Duodenal mucosa (tissue), 2 donors: ENCODE measurements around the gene KRT72.

Experiments used
- H3K27ac ChIP-seq: one replicate; pipeline ENCODE4 v1.7.0; 2013; ENCODE audit warnings: low read depth, low read length
- H3K27me3 ChIP-seq, 2 donors: one replicate each; pipeline ENCODE4 v1.7.0; 2013; ENCODE audit warnings: low read length in 2 of 2, control low read depth in 1 of 2; ENCODE audit not compliant: insufficient read depth in 2 of 2, control insufficient read depth in 1 of 2
- H3K36me3 ChIP-seq, 2 donors: one replicate each; pipeline ENCODE4 v1.7.0; 2013; ENCODE audit warnings: low read length in 2 of 2, control low read depth in 1 of 2; ENCODE audit not compliant: insufficient read depth in 2 of 2, control insufficient read depth in 1 of 2
- H3K4me1 ChIP-seq, 2 donors: one replicate each; pipeline ENCODE4 v1.7.0; 2013; ENCODE audit warnings: low read length in 2 of 2, control low read depth in 1 of 2; ENCODE audit not compliant: insufficient read depth in 2 of 2, control insufficient read depth in 1 of 2
- H3K4me3 ChIP-seq, 2 donors: one replicate each; pipeline ENCODE4 v1.7.0; 2013; ENCODE audit warnings: low read length in 2 of 2, low read depth in 1 of 2
- H3K9ac ChIP-seq, 2 donors: one replicate each; pipeline ENCODE4 v1.7.0; 2013; ENCODE audit warnings: low read length in 2 of 2, low read depth in 1 of 2
- H3K9me3 ChIP-seq, 2 donors: one replicate each; pipeline ENCODE4 v1.7.0; 2013; ENCODE audit warnings: low read length in 2 of 2, control low read depth in 1 of 2; ENCODE audit not compliant: control insufficient read depth in 1 of 2

Gene KRT72

DNA sequence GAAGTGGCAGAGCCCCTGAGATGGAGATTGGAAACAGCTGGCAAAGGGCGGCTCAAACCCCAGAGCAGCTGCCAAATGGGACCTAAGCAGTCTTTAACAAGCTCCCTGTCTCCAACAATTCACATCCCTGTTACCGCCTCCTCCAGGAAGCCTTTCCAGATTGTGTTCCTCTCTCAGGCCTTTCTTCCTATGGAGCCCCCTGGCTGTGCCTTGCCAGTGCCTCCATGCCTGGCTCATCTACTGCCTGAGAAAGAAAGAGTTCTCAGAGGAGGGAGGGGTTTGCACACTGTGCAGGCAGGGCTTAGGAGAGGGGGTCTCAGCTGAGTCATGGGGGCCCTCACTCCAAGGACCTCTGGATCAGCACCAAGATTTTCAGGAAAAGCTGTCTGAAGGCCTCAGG, 18.8 kb downstream of the KRT72 start:
- H3K4me3 ChIP-seq, result no peak overlapping the region
- H3K9me3 ChIP-seq, result no peaks in the 10 kb centered on the region
- no peak overlapping the region for H3K27ac ChIP-seq
- no peak overlapping the region for H3K9ac ChIP-seq
- H3K36me3 ChIP-seq, result no peaks in the 10 kb centered on the region
- H3K27me3 ChIP-seq, result peaks cover 0 to 3% of the 10 kb centered on the region in 2 donors
- peaks cover 3 to 10% of the 10 kb centered on the region in 2 donors for H3K4me1 ChIP-seq

DNA sequence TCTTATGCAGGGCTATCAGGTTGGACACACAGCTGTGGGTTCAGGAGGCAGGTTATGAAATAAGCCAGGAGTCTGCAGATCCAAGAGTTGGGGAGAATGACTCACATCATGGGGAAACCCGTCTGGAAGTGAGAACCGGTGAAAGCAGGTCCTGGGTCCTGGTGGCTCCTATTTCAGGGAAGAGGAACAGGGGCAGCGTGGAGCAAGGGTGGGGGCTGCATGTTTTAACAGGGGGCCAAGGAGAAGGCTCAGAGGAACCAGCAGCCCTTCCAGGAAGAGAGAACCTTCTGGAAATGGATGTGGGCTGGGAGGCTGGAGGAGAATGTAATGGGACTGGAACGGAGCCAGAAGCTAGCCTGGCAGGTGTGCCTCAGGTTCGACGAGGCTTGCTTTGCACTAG, 19.8 kb downstream of the KRT72 start:
- no peak overlapping the region for H3K4me3 ChIP-seq
- H3K36me3 ChIP-seq, result no peaks in the 10 kb centered on the region
- H3K9ac ChIP-seq, result no peak overlapping the region
- H3K9me3 ChIP-seq, result no peaks in the 10 kb centered on the region
- H3K4me1 ChIP-seq, result peaks cover 6 to 10% of the 10 kb centered on the region in 2 donors
- peaks cover 0 to 3% of the 10 kb centered on the region in 2 donors for H3K27me3 ChIP-seq
- no peak overlapping the region for H3K27ac ChIP-seq

DNA sequence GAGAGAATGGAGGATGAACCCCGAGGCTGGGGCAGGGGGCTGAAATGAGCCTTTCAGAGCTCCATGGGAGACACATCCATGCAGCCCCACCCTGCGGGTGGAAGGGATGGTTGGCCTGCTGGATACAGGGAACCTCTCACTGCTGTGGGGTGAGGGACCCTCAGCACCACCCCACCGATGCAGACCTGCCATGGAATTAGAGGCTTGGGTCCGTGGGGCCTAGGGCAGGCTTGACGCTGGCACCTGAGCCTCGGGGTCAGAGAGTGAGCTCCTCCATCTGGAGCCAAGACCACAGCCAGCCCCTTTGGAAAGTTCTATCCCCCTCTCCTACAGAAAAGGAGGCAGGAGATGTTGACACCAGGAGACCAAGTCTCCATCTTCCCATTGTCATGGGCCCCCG, 20.2 kb downstream of the KRT72 start:
- Histone ChIP-seq H3K4me1 (peaks cover 6 to 10% of the 10 kb centered on the region in 2 donors), H3K27ac (no peak overlapping the region), H3K4me3 (no peak overlapping the region), H3K9me3 (no peaks in the 10 kb centered on the region), H3K9ac (no peak overlapping the region), H3K27me3 (peaks cover 0 to 3% of the 10 kb centered on the region in 2 donors), H3K36me3 (no peaks in the 10 kb centered on the region)

DNA sequence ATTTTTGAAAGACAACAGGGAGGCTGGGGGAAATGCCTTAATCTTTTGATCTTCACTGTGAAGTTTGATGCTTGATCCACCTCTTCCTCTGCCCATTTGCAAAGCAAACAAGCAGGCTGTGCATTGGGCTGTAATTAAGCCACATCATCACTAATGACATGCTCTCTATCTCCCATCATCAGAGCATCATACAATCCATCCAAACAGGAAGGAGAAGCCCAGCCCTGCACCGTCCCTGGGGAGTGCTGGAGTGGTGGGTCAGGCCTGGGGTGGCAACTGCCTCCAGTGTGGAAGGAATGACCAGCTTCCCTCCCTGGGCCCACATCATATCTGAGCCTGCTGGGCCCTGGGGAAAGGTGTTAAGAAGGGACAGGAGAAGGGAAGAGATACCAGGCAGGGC, 20.8 kb downstream of the KRT72 start:
- Histone ChIP-seq H3K36me3 (no peaks in the 10 kb centered on the region), H3K4me1 (peaks cover 6 to 10% of the 10 kb centered on the region in 2 donors), H3K27me3 (peaks cover 0 to 3% of the 10 kb centered on the region in 2 donors), H3K27ac (no peak overlapping the region), H3K4me3 (no peak overlapping the region), H3K9ac (no peak overlapping the region), H3K9me3 (no peaks in the 10 kb centered on the region)

DNA sequence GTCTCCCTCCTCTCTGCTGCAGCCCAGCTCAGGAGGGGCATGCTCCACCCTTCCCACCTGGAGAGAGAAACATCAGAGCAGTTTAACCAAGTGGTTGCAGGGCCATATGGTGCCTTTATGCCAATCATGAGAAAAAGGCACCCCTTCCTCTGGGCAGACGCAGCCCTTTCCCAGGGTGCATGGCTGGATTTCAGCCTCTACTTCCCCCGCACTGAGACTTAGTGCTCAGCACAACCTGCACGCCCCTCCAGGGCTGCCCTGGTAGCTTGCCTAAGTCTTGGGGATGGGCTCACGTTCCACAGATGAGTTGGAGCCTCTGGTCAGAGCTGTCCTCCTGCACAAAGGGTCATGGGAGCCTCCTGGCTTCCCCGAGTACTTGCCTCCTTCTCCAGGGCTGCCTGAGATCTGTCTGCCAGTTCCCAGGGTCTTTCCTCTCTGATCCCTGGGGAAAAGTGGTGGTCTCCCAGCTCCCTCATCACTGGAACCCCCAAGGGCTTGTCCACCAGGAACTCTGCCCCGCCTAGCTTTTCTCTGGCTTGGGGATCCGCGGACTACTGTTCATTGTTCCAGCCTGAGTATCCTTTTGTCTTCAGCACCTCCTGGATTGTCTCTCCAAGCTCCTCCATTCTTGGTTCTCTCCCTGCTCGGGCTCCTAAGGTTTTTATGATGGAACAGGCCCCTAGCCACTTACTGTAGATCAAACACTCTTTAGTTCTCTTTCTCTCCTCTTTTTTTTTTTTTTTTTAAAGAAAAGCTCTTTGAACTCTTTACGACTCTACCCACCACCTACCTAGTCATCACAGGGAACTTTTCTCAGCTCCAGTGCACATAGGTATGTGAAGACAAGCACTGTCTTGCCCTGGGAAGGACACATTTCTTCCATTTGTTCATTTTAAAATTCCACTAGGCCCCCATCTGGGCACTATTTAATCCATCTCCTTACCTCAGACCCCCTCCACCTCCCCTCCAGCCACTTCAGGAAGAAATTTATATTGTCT, 21.5 kb downstream of the KRT72 start:
- Histone ChIP-seq H3K36me3 (no peaks in the 10 kb centered on the region), H3K4me3 (no peak overlapping the region), H3K27me3 (peaks cover 0 to 3% of the 10 kb centered on the region in 2 donors), H3K9me3 (no peaks in the 10 kb centered on the region), H3K27ac (no peak overlapping the region), H3K4me1 (peaks cover 6 to 10% of the 10 kb centered on the region in 2 donors), H3K9ac (no peak overlapping the region)

DNA sequence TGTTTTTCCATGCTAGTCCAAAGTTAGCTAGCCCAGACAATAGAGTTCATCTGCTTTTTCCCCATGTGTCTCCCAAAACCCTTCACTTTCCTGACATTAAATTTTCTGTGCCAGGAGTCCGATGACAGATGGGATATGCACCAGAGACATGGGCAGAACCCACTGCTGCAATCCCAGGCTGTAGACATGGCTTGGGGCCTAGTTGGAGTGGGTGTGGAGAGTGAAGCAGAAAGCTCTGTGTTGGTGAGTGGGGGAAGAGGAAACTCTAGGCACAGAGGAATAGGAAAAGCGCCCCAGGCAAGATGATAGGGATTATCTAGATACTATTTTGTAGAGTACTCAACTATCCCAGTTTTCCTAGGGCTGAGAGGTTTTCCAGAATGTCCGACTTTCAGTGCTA, 22.8 kb downstream of the KRT72 start:
- no peak overlapping the region for H3K9ac ChIP-seq
- H3K4me3 ChIP-seq, result no peak overlapping the region
- H3K36me3 ChIP-seq, result no peaks in the 10 kb centered on the region
- H3K27ac ChIP-seq, result no peak overlapping the region
- H3K9me3 ChIP-seq, result no peaks in the 10 kb centered on the region
- H3K27me3 ChIP-seq, result peaks cover 0 to 3% of the 10 kb centered on the region in 2 donors
- H3K4me1 ChIP-seq, result peaks cover 6 to 9% of the 10 kb centered on the region in 2 donors

DNA sequence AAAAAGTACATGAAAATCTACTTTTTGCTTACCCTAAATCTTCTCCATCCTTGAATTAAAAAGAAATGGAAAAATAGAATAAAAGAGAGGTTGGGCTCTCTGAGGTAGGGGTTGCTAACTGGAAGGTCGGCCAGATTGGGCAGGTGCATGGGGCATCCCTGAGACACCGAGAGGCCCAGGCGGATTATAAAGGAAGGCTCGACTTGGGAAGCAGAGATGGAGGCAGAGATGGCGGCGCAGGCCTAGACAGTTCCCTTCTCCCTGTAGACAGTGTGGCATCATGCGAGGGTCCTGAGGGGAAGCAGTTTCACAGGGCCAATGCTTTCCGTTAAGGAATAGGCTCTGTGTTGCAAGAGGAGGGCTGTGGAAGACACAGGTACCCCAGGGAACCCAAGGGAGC, 23.9 kb downstream of the KRT72 start:
- Histone ChIP-seq H3K9me3 (no peaks in the 10 kb centered on the region), H3K4me1 (peaks cover 0 to 4% of the 10 kb centered on the region in 2 donors), H3K27ac (no peak overlapping the region), H3K4me3 (no peak overlapping the region), H3K27me3 (peaks cover 0 to 3% of the 10 kb centered on the region in 2 donors), H3K9ac (no peak overlapping the region), H3K36me3 (no peaks in the 10 kb centered on the region)

DNA sequence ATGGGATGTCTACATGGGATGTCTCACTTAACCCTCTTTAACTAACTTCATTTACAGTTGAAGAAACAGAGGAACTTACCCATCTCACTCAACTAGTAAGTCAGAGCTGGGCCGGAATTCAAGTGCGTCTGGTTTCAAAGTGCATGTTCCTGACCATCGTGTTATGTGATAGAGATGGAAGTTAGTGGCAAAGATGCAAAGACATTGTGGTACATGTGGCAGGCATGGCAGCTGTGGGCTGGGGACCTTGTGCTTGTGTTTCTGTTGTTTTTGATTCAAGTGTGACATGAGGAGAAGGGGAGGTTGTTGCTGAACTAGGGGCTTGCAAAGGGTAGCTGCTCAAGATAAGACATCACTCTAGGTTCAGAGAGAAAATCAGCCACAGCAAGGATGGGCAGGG, 25.3 kb downstream of the KRT72 start:
- H3K27ac ChIP-seq, result no peak overlapping the region
- peaks cover 0 to 4% of the 10 kb centered on the region in 2 donors for H3K4me1 ChIP-seq
- H3K9ac ChIP-seq, result no peak overlapping the region
- H3K4me3 ChIP-seq, result no peak overlapping the region
- H3K27me3 ChIP-seq, result peaks cover 0 to 4% of the 10 kb centered on the region in 2 donors
- H3K36me3 ChIP-seq, result no peaks in the 10 kb centered on the region
- H3K9me3 ChIP-seq, result no peaks in the 10 kb centered on the region

DNA sequence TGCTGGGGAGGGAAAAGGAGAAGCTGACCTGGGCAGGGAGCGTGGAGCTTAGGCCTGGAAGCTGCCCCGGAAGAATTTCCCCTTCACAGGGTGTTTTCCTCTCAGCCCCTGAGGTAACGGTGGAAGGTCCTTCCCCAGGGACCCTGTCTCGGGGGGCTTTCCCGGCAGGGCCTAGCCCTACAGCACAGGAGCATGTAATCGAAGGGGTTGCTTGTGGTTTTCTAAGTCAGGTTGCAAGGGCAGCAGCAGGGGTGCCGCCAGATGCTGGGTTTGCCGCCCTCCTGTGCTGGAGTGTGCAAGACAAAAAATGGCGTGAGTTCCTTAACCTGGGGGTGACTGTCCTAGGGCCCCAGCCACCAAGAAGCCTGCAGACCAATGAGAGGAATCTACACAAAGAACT, 26.0 kb downstream of the KRT72 start:
- Histone ChIP-seq H3K4me1 (peaks cover 0 to 4% of the 10 kb centered on the region in 2 donors), H3K9ac (no peak overlapping the region), H3K9me3 (no peaks in the 10 kb centered on the region), H3K36me3 (no peaks in the 10 kb centered on the region), H3K4me3 (no peak overlapping the region), H3K27ac (no peak overlapping the region), H3K27me3 (peaks cover 0 to 4% of the 10 kb centered on the region in 2 donors)

DNA sequence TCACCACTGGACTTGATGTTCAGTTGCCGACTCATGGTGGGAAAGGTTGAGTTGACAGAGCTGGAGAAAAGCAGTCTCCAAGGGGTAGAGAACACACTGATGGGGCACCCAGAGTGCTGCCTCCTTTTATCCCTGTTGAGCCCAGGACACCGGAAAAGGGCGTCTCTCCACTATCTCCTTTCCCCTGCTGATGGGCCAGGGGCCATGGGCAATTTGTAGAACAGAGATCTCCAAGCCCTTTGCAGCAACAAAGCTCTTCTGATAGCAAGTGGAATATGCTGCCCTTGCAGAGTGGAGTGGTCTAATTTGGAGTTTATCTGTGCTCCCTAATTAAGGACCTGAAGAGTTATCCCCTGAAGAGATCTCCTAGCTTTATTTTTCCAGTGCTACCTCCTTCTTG, 27.5 kb downstream of the KRT72 start, which contains the start of gene KRT74:
Gene KRT74, minus strand, starts transcription at position 101 of the 400 bp plus-strand sequence. Its CDS starts 66 bp downstream, at position 35.
- H3K27me3 ChIP-seq, result peaks cover 1 to 4% of the 10 kb centered on the region in 2 donors
- H3K9me3 ChIP-seq, result no peaks in the 10 kb centered on the region
- no peak within 1 kb of the TSS for H3K27ac ChIP-seq
- no peak within 1 kb of the TSS for H3K4me3 ChIP-seq
- no peak within 1 kb of the TSS for H3K9ac ChIP-seq
- no peaks in the 10 kb centered on the region for H3K36me3 ChIP-seq
- H3K4me1 ChIP-seq, result peaks cover 0 to 4% of the 10 kb centered on the region in 2 donors
